GM12878 (cell line): ENCODE data around the gene ZBTB18. TPM values are rescaled to one million over a fixed set of nuclear protein-coding genes. Genes with fewer than 3 reads are reported as not detected.

Source experiments
- ATAC-seq: fragments of 200-7000 bp; cut with Tn5 transposase; 3 replicates; pipeline ENCODE4 v1.9.1; 2020; ENCODE audit warnings: mild to moderate bottlenecking, moderate library complexity
- BruUV-seq: library from RNA; stranded (reverse); fragments of 400-500 nt; replicated peaks from 2 replicates; lab custom pipeline; 2021; lab: Mats Ljungman, UMichigan
- CTCF ChIA-PET: fragments of 300-600 bp; sonication (Branson Sonifier 250); formaldehyde crosslinking; extraction: SDS; loops from one replicate; lab custom pipeline; 2021; ENCODE audit warnings: inconsistent platforms; lab: Yijun Ruan, JAX
- POLR2A ChIA-PET: fragments of 350-600 bp; formaldehyde crosslinking; extraction: SDS; loops from one replicate; lab custom pipeline; 2021; ENCODE audit warnings: inconsistent platforms; lab: Charles Lee
- RAD21 ChIA-PET: fragments of 300-600 bp; sonication (Branson Sonifier 250); formaldehyde crosslinking; loops from one replicate; lab custom pipeline; 2023; ENCODE audit warnings: antibody characterized with exemption; ENCODE audit not compliant: unreplicated experiment; lab: Charles Lee
- SMC1A ChIA-PET: fragments of 300-600 bp; sonication (Branson Sonifier 250); formaldehyde crosslinking; loops from one replicate; lab custom pipeline; 2023; ENCODE audit not compliant: unreplicated experiment, uncharacterized antibody; lab: Charles Lee
- DNase-seq: peaks from one replicate; pipeline ENCODE4 v3.0.0-alpha.2; 2011; ENCODE audit warnings: low read depth, low spot score
- FAIRE-seq: peaks from 3 replicates; lab custom pipeline; 2011; peaks lifted over from hg19 to GRCh38; lab: Jason Lieb, UNC
- H2AFZ ChIP-seq: 2 replicates; pipeline ENCODE4 v1.6.0; 2011; ENCODE audit warnings: low read depth, low read length, control low read depth; ENCODE audit not compliant: control insufficient read depth
- H3K27ac ChIP-seq: 2 replicates; pipeline ENCODE4 v1.5.1; 2011; ENCODE audit warnings: control low read depth; ENCODE audit not compliant: control insufficient read depth, insufficient read depth
- H3K27me3 ChIP-seq, 2 experiments: replicated peaks in 1 of 2; 2 replicates each; pipeline versions ENCODE4 v1.6.0 to v1.6.1; 2011; ENCODE audit warnings: low read length in 1 of 2; ENCODE audit not compliant: control insufficient read depth in 2 of 2, insufficient read depth in 2 of 2
- H3K36me3 ChIP-seq, 2 experiments: 2 replicates each; pipeline ENCODE4 v1.5.1; 2011; ENCODE audit warnings: low read length in 1 of 2; ENCODE audit not compliant: control insufficient read depth in 2 of 2, insufficient read depth in 2 of 2
- H3K4me1 ChIP-seq: 2 replicates; pipeline ENCODE4 v1.6.1; 2011; ENCODE audit warnings: mild to moderate bottlenecking, low read length, moderate library complexity, mixed read lengths; ENCODE audit not compliant: control insufficient read depth, insufficient read depth
- H3K4me2 ChIP-seq: 2 replicates; pipeline ENCODE4 v1.6.0; 2011; ENCODE audit warnings: control low read depth; ENCODE audit not compliant: control insufficient read depth, insufficient read depth
- H3K4me3 ChIP-seq: fragments of 200-600 bp; sonication (generic); 2 replicates; pipeline ENCODE4 v1.5.1; 2016
- H3K79me2 ChIP-seq: 2 replicates; pipeline ENCODE4 v1.6.0; 2011; ENCODE audit warnings: low read length; ENCODE audit not compliant: control insufficient read depth, insufficient read depth
- H3K9ac ChIP-seq: 2 replicates; pipeline ENCODE4 v1.8.0; 2011; ENCODE audit warnings: low read length, control low read depth, mixed read lengths; ENCODE audit not compliant: control insufficient read depth, insufficient read depth
- H3K9me3 ChIP-seq: replicated peaks from 3 replicates; pipeline ENCODE4 v1.5.1; 2011; ENCODE audit warnings: mild to moderate bottlenecking, low read length; ENCODE audit not compliant: control insufficient read depth, insufficient read depth
- H4K20me1 ChIP-seq: 2 replicates; pipeline ENCODE4 v1.6.0; 2011; ENCODE audit not compliant: control insufficient read depth, insufficient read depth
- ASH2L ChIP-seq: fragments of 300-600, 200-600 bp; sonication (generic); IDR thresholded peaks from 2 replicates; pipeline ENCODE4 v1.6.1; 2017; ENCODE audit warnings: low read depth, mild to moderate bottlenecking, borderline replicate concordance
- ATF2 ChIP-seq: IDR thresholded peaks from 2 replicates; pipeline ENCODE4 v1.6.1; 2012; ENCODE audit warnings: low read length, inconsistent platforms
- ATF3 ChIP-seq: IDR thresholded peaks from 2 replicates; pipeline ENCODE4 v1.6.1; 2011; ENCODE audit warnings: low read depth, mild to moderate bottlenecking, low read length, moderate library complexity, borderline replicate concordance; ENCODE audit errors: extremely low read depth
- EED ChIP-seq: sonication (generic); IDR thresholded peaks from 2 replicates; pipeline ENCODE4 v1.6.1; 2016; ENCODE audit warnings: antibody characterized with exemption, low read depth
- IRF3 ChIP-seq: fragments of 450-650 bp; IDR thresholded peaks from 2 replicates; pipeline ENCODE4 v1.6.1; 2014; ENCODE audit warnings: mild to moderate bottlenecking
- KAT2A ChIP-seq: conservative IDR thresholded peaks from 2 replicates; pipeline ENCODE4 v1.6.1; 2011; ENCODE audit warnings: low read depth, low read length; ENCODE audit not compliant: control insufficient read depth
- MTA2 ChIP-seq: fragments of 450-650 bp; IDR thresholded peaks from 2 replicates; pipeline ENCODE4 v1.6.1; 2016; ENCODE audit warnings: low read depth, mild to moderate bottlenecking, moderate library complexity
- MTA3 ChIP-seq: IDR thresholded peaks from 2 replicates; pipeline ENCODE4 v1.6.1; 2012; ENCODE audit warnings: low read length, inconsistent platforms, borderline replicate concordance
- NR2F1 ChIP-seq: fragments of 450-650 bp; conservative IDR thresholded peaks from 2 replicates; pipeline ENCODE4 v1.6.1; 2017; ENCODE audit warnings: mild to moderate bottlenecking
- PBX3 ChIP-seq: IDR thresholded peaks from 2 replicates; pipeline ENCODE4 v1.6.1; 2011; ENCODE audit warnings: mild to moderate bottlenecking, low read depth, low read length, moderate library complexity; ENCODE audit not compliant: insufficient replicate concordance
- POLR2AphosphoS2 ChIP-seq: IDR thresholded peaks from 2 replicates; pipeline ENCODE4 v1.6.1; 2011; ENCODE audit warnings: low read depth, mild to moderate bottlenecking, low read length, improper control_type of control experiment, moderate library complexity
- POLR2AphosphoS5 ChIP-seq: IDR thresholded peaks from 2 replicates; pipeline ENCODE4 v1.6.1; 2011; ENCODE audit warnings: mild to moderate bottlenecking, low read length, inconsistent platforms
- RELB ChIP-seq: fragments of 450-650 bp; IDR thresholded peaks from 2 replicates; pipeline ENCODE4 v1.6.1; 2017; ENCODE audit warnings: low read depth, mild to moderate bottlenecking, moderate library complexity
- RFX5 ChIP-seq: IDR thresholded peaks from 2 replicates; pipeline ENCODE4 v1.6.1; 2011; ENCODE audit warnings: low read depth, low read length, improper control_type of control experiment
- STAT1 ChIP-seq: fragments of 450-650 bp; conservative IDR thresholded peaks from 2 replicates; pipeline ENCODE4 v1.6.1; 2014; ENCODE audit warnings: antibody characterized with exemption, mild to moderate bottlenecking
- WRNIP1 ChIP-seq: IDR thresholded peaks from 2 replicates; pipeline ENCODE4 v1.6.1; 2011; ENCODE audit warnings: low read depth, low read length, improper control_type of control experiment, borderline replicate concordance
- ZNF384 ChIP-seq: IDR thresholded peaks from 2 replicates; pipeline ENCODE4 v1.6.1; 2012; ENCODE audit warnings: low read depth, mild to moderate bottlenecking, low read length, improper control_type of control experiment, borderline replicate concordance
- WGBS: methylation state at CpG from one replicate; pipeline ENCODE4 v1.1.6; 2016; ENCODE audit warnings: low lambda C conversion rate; ENCODE audit not compliant: insufficient replicate concordance, insufficient coverage; ENCODE audit errors: missing lambda C conversion rate; 5-methylcytosine and 5-hydroxymethylcytosine counted together
- in situ Hi-C: fragments of 300-500 bp; cut with MboI; formaldehyde crosslinking; loops from 9 replicates; pipeline ENCODE4 v1.14.3; 2018; ENCODE audit warnings: mixed read lengths
- intact Hi-C: fragments of 100-400 bp; cut with micrococcal nuclease; formaldehyde crosslinking; loops from one replicate; pipeline ENCODE4 v1.14.2; 2022; ENCODE audit not compliant: unreplicated experiment
- polyA plus RNA-seq, 11 experiments: library from polyadenylated mRNA; depleted of rRNA in 4 of 11; unstranded in 6 of 11; stranded (reverse) in 5 of 11; fragments of >200 nt; fragmentation: Nextera tagmentation in 4 of 11; fragmentation: Illumina TruSeq in 1 of 11; extraction: Ambion mirVana in 4 of 11; extraction: Trizol in 1 of 11; gene quantifications; 1 replicate in 1 of 11; 2 replicates in 10 of 11; pipeline versions ENCODE4 v1.2.1 to v1.2.3, GENCODE V29; 2011 to 2016; ENCODE audit warnings: inconsistent platforms in 2 of 11, missing spikeins in 2 of 11, low read depth in 1 of 11
- total RNA-seq, 4 experiments: library from RNA; depleted of rRNA in 3 of 4; stranded (reverse); fragments of >200 nt in 3 of 4; fragmentation: Illumina TruSeq in 1 of 4; extraction: Trizol in 1 of 4; gene quantifications; 2 replicates each; pipeline versions ENCODE4 v1.2.1 to v1.2.3, GENCODE V29; 2013 to 2021

Gene ZBTB18
- total and polyA plus RNA-seq, 10 of the 15 experiments (the other 5 are each of a cell fraction or from before 2014, with no cell fraction given): 0.27 to 8.6 (median 6.1) TPM

- Histone ChIP-seq H3K4me2 (no peak overlapping the region), H3K4me1 (no peaks in the 10 kb centered on the region), H3K79me2 (no peaks in the 10 kb centered on the region), H3K4me3 (no peak overlapping the region), H3K9ac (no peak overlapping the region), H4K20me1 (no peaks in the 10 kb centered on the region), H3K9me3 (no peaks in the 10 kb centered on the region), H3K27me3 (peaks cover 2 to 4% of the 10 kb centered on the region in 2 experiments; a peak in 3 of 4 replicates), H3K27ac (no peak overlapping the region), H2AFZ (no peak overlapping the region), H3K36me3 (no peaks in the 10 kb centered on the region)
- RAD21 ChIA-PET: no interaction called here
- CTCF ChIA-PET: interaction anchor here (0.6 kb wide), 1 partner anchor 126 kb away, joined by 4 read pairs; no protein-coding TSS in a partner anchor
- intact Hi-C loops (no loop called here), in situ Hi-C loops (no loop called here)
- WGBS: 57% methylated on average over 3 of the region's 3 CpGs
- SMC1A ChIA-PET: no interaction called here
- no peak for DNase-seq
- FAIRE-seq: no peak
- POLR2A ChIA-PET: no interaction called here
- BruUV-seq: no TSS peak
- ATAC-seq: no peak
- TF ChIP-seq IRF3: no peak
- TF ChIP-seq ATF2: no peak
- TF ChIP-seq POLR2AphosphoS2: no peak
- TF ChIP-seq MTA3: no peak
- no peak for TF ChIP-seq RELB
- TF ChIP-seq ATF3: no peak
- TF ChIP-seq WRNIP1: no peak
- no peak for TF ChIP-seq RFX5
- TF ChIP-seq ASH2L: no peak
- no peak for TF ChIP-seq POLR2AphosphoS5
- TF ChIP-seq STAT1: no peak
- no peak for TF ChIP-seq MTA2
- no peak for TF ChIP-seq EED
- no peak for TF ChIP-seq KAT2A
- TF ChIP-seq NR2F1: no peak
- no peak for TF ChIP-seq ZNF384
- no peak for TF ChIP-seq PBX3
Observed at GRCh38 chr1:244084763-244085162, 33.7 kb downstream of the ZBTB18 start.
